Lower leg skin (tissue), 4 donors: Measurements from ENCODE around the gene CD47. TPM values are rescaled to one million over a fixed set of nuclear protein-coding genes. Genes with fewer than 3 reads are reported as not detected.

Source experiments
- DNase-seq, 2 donors: peaks; one replicate each; pipeline ENCODE4 v3.0.0-alpha.2; 2019; ENCODE audit warnings: low spot score in 2 of 2
- H3K4me3 ChIP-seq: fragments of 200-600 bp; sonication (generic); 2 replicates; pipeline ENCODE4 v1.5.1; 2017; ENCODE audit warnings: mild to moderate bottlenecking, low read depth; ENCODE audit not compliant: poor library complexity, severe bottlenecking
- CTCF ChIP-seq, 3 donors: fragments of 450-650 bp; IDR thresholded peaks; one replicate each; pipeline ENCODE4 v1.5.1; 2016; ENCODE audit warnings: antibody characterized with exemption in 3 of 3, mild to moderate bottlenecking in 3 of 3, moderate library complexity in 2 of 3
- POLR2A ChIP-seq, 2 donors: fragments of 450-650 bp; IDR thresholded peaks; one replicate each; pipeline ENCODE4 v1.6.1; 2016 to 2017; ENCODE audit warnings: antibody characterized with exemption in 2 of 2, mild to moderate bottlenecking in 1 of 2, moderate library complexity in 1 of 2
- WGBS, 2 donors: methylation state at CpG; one replicate each; pipeline ENCODE4 v1.1.5; 2018; 5-methylcytosine and 5-hydroxymethylcytosine counted together
- intact Hi-C: fragments of 100-400 bp; cut with DNase I; formaldehyde crosslinking; loops from one replicate; pipeline ENCODE4 v1.15.0; 2023; ENCODE audit warnings: low total_unique reads
- total RNA-seq, 4 donors: library from RNA; depleted of rRNA; stranded (reverse); fragments of >200 nt; gene quantifications; one replicate each; pipeline ENCODE4 v1.1.0, GENCODE V29; 2016

CD47 gene
- total RNA-seq, 4 donors from 2014 or later: 42.7 to 58.2 (median 49.5) TPM

GRCh38 chr3:108122276-108122675 lies 31.4 kb upstream of the CD47 start:
- intact Hi-C loops: no loop called here
- no peak for TF ChIP-seq POLR2A (IDR thresholded peaks at IDR 0.05)
- TF ChIP-seq CTCF (IDR thresholded peaks at IDR 0.05): no peak
- H3K4me3 ChIP-seq: no peak overlapping the region
- no peak for DNase-seq
- 88 to 90% methylated on average over 3 of the region's 3 CpGs for WGBS, 2 donors

- intact Hi-C loops: no loop called here
- no peak for DNase-seq
- H3K4me3 ChIP-seq: no peak overlapping the region
- TF ChIP-seq POLR2A (IDR thresholded peaks at IDR 0.05) (no peak), CTCF (IDR thresholded peaks at IDR 0.05) (no peak)
- WGBS, 2 donors: 94 to 95% methylated on average over 3 of the region's 3 CpGs
Observed at GRCh38 chr3:108119398-108120104, 28.7 kb upstream of the CD47 start.

- DNase-seq: no peak
- intact Hi-C loops: no loop called here
- TF ChIP-seq CTCF (IDR thresholded peaks at IDR 0.05): no peak
- TF ChIP-seq POLR2A (IDR thresholded peaks at IDR 0.05): no peak
- 73 to 81% methylated on average over 6 of the region's 6 CpGs for WGBS, 2 donors
- H3K4me3 ChIP-seq: no peak overlapping the region
Observed at GRCh38 chr3:108118038-108118768, 27.4 kb upstream of the CD47 start.

- intact Hi-C loops: no loop called here
- H3K4me3 ChIP-seq: no peak overlapping the region
- DNase-seq: no peak
- WGBS, 2 donors: 41 to 50% methylated on average over 6 of the region's 6 CpGs
- TF ChIP-seq CTCF (IDR thresholded peaks at IDR 0.05): no peak
- TF ChIP-seq POLR2A (IDR thresholded peaks at IDR 0.05): no peak
Observed at GRCh38 chr3:108117241-108117775, 26.5 kb upstream of the CD47 start.

- TF ChIP-seq CTCF (IDR thresholded peaks at IDR 0.05): no peak
- no peak for TF ChIP-seq POLR2A (IDR thresholded peaks at IDR 0.05)
- intact Hi-C loops: no loop called here
- 61 to 78% methylated on average over 16 of the region's 16 CpGs for WGBS, 2 donors
- H3K4me3 ChIP-seq: no peak overlapping the region
- no peak for DNase-seq
Observed at GRCh38 chr3:108114423-108115065, 23.7 kb upstream of the CD47 start.
